IMR-90 (cell line): Measurements from ENCODE around the gene MTMR2. TPM values are rescaled to one million over a fixed set of nuclear protein-coding genes. Genes with fewer than 3 reads are reported as not detected.

Experiments used
- ATAC-seq: fragments of 200-7000 bp; cut with Tn5 transposase; 2 replicates; pipeline ENCODE4 v1.9.1; 2020; ENCODE audit warnings: low read depth, mild to moderate bottlenecking, moderate library complexity
- BruUV-seq: library from RNA; stranded (reverse); fragments of 400-500 nt; replicated peaks from 2 replicates; lab custom pipeline; 2021; lab: Mats Ljungman, UMichigan
- CTCF ChIA-PET: fragments of 300-600 bp; formaldehyde crosslinking; extraction: SDS; loops from one replicate; lab custom pipeline; 2021; ENCODE audit warnings: antibody characterized with exemption; lab: Yijun Ruan, JAX
- POLR2A ChIA-PET: fragments of 300-600 bp; sonication (Branson Sonifier 250); formaldehyde crosslinking; loops from one replicate; lab custom pipeline; 2022; ENCODE audit warnings: antibody characterized with exemption; ENCODE audit not compliant: unreplicated experiment; lab: Charles Lee
- DNase-seq: peaks from one replicate; pipeline ENCODE4 v3.0.0; 2013
- H2AFZ ChIP-seq: replicated peaks from 2 replicates; pipeline ENCODE3; 2013; ENCODE audit warnings: low read length, mild to moderate bottlenecking; ENCODE audit not compliant: poor library complexity
- H2AK5ac ChIP-seq: 2 replicates; pipeline ENCODE4 v1.6.1; 2013; ENCODE audit warnings: low read depth, low read length, inconsistent platforms
- H2AK9ac ChIP-seq: replicated peaks from 2 replicates; pipeline ENCODE3; 2013; ENCODE audit warnings: mild to moderate bottlenecking, low read depth, low read length, moderate library complexity; ENCODE audit not compliant: poor library complexity
- H2BK120ac ChIP-seq: 2 replicates; pipeline ENCODE4 v1.6.1; 2013; ENCODE audit warnings: low read depth, low read length, inconsistent platforms
- H2BK15ac ChIP-seq: 3 replicates; pipeline ENCODE4 v1.6.1; 2013; ENCODE audit warnings: low read depth, low read length, inconsistent platforms
- H2BK20ac ChIP-seq: 2 replicates; pipeline ENCODE4 v1.6.1; 2013; ENCODE audit warnings: low read depth, mild to moderate bottlenecking, inconsistent platforms, low read length, moderate library complexity
- H2BK5ac ChIP-seq: 2 replicates; pipeline ENCODE4 v1.6.1; 2013; ENCODE audit warnings: mild to moderate bottlenecking, low read depth, low read length, inconsistent platforms; ENCODE audit not compliant: poor library complexity, severe bottlenecking
- H3K14ac ChIP-seq: replicated peaks from 2 replicates; pipeline ENCODE4 v1.6.1; 2013; ENCODE audit warnings: low read depth, low read length, inconsistent platforms
- H3K18ac ChIP-seq: 2 replicates; pipeline ENCODE4 v1.6.1; 2013; ENCODE audit warnings: low read depth, low read length, control low read depth
- H3K23ac ChIP-seq: 2 replicates; pipeline ENCODE4 v1.6.1; 2013; ENCODE audit warnings: low read depth, low read length, inconsistent platforms
- H3K27ac ChIP-seq: 2 replicates; pipeline ENCODE4 v1.5.1; 2013; ENCODE audit warnings: mild to moderate bottlenecking, control low read depth, low read length; ENCODE audit not compliant: insufficient read depth
- H3K27me3 ChIP-seq: 2 replicates; pipeline ENCODE4 v1.6.1; 2013; ENCODE audit warnings: low read length; ENCODE audit not compliant: control insufficient read depth, insufficient read depth
- H3K36me3 ChIP-seq: 2 replicates; pipeline ENCODE4 v1.6.1; 2013; ENCODE audit warnings: low read length, mixed read lengths; ENCODE audit not compliant: control insufficient read depth, insufficient read depth
- H3K4ac ChIP-seq: 2 replicates; pipeline ENCODE4 v1.6.1; 2013; ENCODE audit warnings: low read depth, low read length, inconsistent platforms
- H3K4me1 ChIP-seq: 2 replicates; pipeline ENCODE4 v1.6.1; 2013; ENCODE audit warnings: low read length, mixed read lengths; ENCODE audit not compliant: control insufficient read depth, insufficient read depth
- H3K4me2 ChIP-seq: 2 replicates; pipeline ENCODE4 v1.6.1; 2013; ENCODE audit warnings: low read depth, mild to moderate bottlenecking, control low read depth, low read length, moderate library complexity
- H3K4me3 ChIP-seq: 2 replicates; pipeline ENCODE4 v1.5.1; 2013; ENCODE audit warnings: low read depth, mild to moderate bottlenecking, control low read depth, low read length, moderate library complexity; ENCODE audit not compliant: insufficient read depth
- H3K56ac ChIP-seq: 2 replicates; pipeline ENCODE4 v1.6.1; 2013; ENCODE audit warnings: low read length, inconsistent platforms; ENCODE audit not compliant: insufficient read depth; ENCODE audit errors: extremely low read depth
- H3K79me1 ChIP-seq, 2 experiments: 2 replicates each; pipeline ENCODE4 v1.6.1; 2013; ENCODE audit warnings: low read length in 2 of 2, inconsistent platforms in 1 of 2, low read depth in 1 of 2
- H3K9ac ChIP-seq: 2 replicates; pipeline ENCODE4 v1.6.1; 2013; ENCODE audit warnings: low read depth, low read length, control low read depth
- H3K9me1 ChIP-seq: 2 replicates; pipeline ENCODE4 v1.6.1; 2013; ENCODE audit warnings: low read length, inconsistent platforms; ENCODE audit not compliant: insufficient read depth
- H3K9me3 ChIP-seq: 2 replicates; pipeline ENCODE4 v1.6.1; 2013; ENCODE audit warnings: low read length; ENCODE audit not compliant: control insufficient read depth, insufficient read depth
- H4K20me1 ChIP-seq: 2 replicates; pipeline ENCODE4 v1.6.1; 2013; ENCODE audit warnings: low read length, inconsistent platforms; ENCODE audit not compliant: insufficient read depth
- H4K5ac ChIP-seq: 2 replicates; pipeline ENCODE4 v1.6.1; 2013; ENCODE audit warnings: mild to moderate bottlenecking, low read depth, low read length, control low read depth
- H4K8ac ChIP-seq, 2 experiments: 2 replicates each; pipeline ENCODE4 v1.6.1; 2013; ENCODE audit warnings: low read depth in 2 of 2, low read length in 2 of 2, control low read depth in 1 of 2, inconsistent platforms in 1 of 2
- H4K91ac ChIP-seq: 2 replicates; pipeline ENCODE4 v1.6.1; 2013; ENCODE audit warnings: low read depth, low read length, inconsistent platforms; ENCODE audit not compliant: insufficient read depth
- BHLHE40 ChIP-seq: fragments of 150-350 bp; IDR thresholded peaks from 2 replicates; pipeline ENCODE4 v1.6.1; 2016; ENCODE audit warnings: mild to moderate bottlenecking, low read depth, low read length
- CEBPB ChIP-seq: IDR thresholded peaks from 2 replicates; pipeline ENCODE4 v1.6.1; 2012; ENCODE audit warnings: low read depth, low read length, improper control_type of control experiment
- CHD1 ChIP-seq: IDR thresholded peaks from 2 replicates; pipeline ENCODE4 v1.6.1; 2012; ENCODE audit warnings: low read depth, low read length, improper control_type of control experiment
- CTCF ChIP-seq: conservative IDR thresholded peaks from 2 replicates; pipeline ENCODE4 v1.5.1; 2012; ENCODE audit warnings: mild to moderate bottlenecking, low read depth, low read length, improper control_type of control experiment
- FOS ChIP-seq: fragments of 150-350 bp; IDR thresholded peaks from 2 replicates; pipeline ENCODE4 v1.6.1; 2016; ENCODE audit warnings: low read depth, low read length
- MAFK ChIP-seq: IDR thresholded peaks from 2 replicates; pipeline ENCODE4 v1.6.1; 2012; ENCODE audit warnings: low read depth, low read length, improper control_type of control experiment
- MAZ ChIP-seq: IDR thresholded peaks from 2 replicates; pipeline ENCODE4 v1.6.1; 2012; ENCODE audit warnings: low read depth, mild to moderate bottlenecking, low read length, improper control_type of control experiment, moderate library complexity, borderline replicate concordance
- MXI1 ChIP-seq: IDR thresholded peaks from 2 replicates; pipeline ENCODE4 v1.6.1; 2012; ENCODE audit warnings: low read depth, mild to moderate bottlenecking, low read length, moderate library complexity, borderline replicate concordance
- NFE2L2 ChIP-seq: fragments of 150-350 bp; IDR thresholded peaks from 2 replicates; pipeline ENCODE4 v1.6.1; 2016; ENCODE audit warnings: low read depth, mild to moderate bottlenecking, low read length
- POLR2A ChIP-seq: IDR thresholded peaks from 2 replicates; pipeline ENCODE4 v1.6.1; 2012; ENCODE audit warnings: mild to moderate bottlenecking, low read depth, low read length
- RAD21 ChIP-seq: IDR thresholded peaks from 2 replicates; pipeline ENCODE4 v1.6.1; 2012; ENCODE audit warnings: low read length, improper control_type of control experiment
- RCOR1 ChIP-seq: IDR thresholded peaks from 2 replicates; pipeline ENCODE4 v1.6.1; 2012; ENCODE audit warnings: mild to moderate bottlenecking, low read length, improper control_type of control experiment; ENCODE audit not compliant: insufficient replicate concordance
- RFX5 ChIP-seq: IDR thresholded peaks from 2 replicates; pipeline ENCODE4 v1.8.0; 2012; ENCODE audit warnings: low read depth, mild to moderate bottlenecking, low read length, moderate library complexity
- SMC3 ChIP-seq: fragments of 150-350 bp; IDR thresholded peaks from 2 replicates; pipeline ENCODE4 v1.6.1; 2016; ENCODE audit warnings: low read depth, mild to moderate bottlenecking, antibody characterized with exemption, low read length, moderate library complexity
- dilution Hi-C: fragments of 300-500 bp; cut with HindIII; formaldehyde crosslinking; loops from one replicate; pipeline ENCODE4 v1.14.3; 2018; ENCODE audit warnings: low sequenced_read_pairs; ENCODE audit not compliant: unreplicated experiment
- in situ Hi-C: fragments of 300-500 bp; cut with MboI; formaldehyde crosslinking; loops from 3 replicates; pipeline ENCODE4 v1.14.3; 2019; ENCODE audit warnings: low sequenced_read_pairs, inconsistent platforms, mixed read lengths
- intact Hi-C: fragments of 100-400 bp; cut with micrococcal nuclease; formaldehyde crosslinking; loops from 2 replicates; pipeline ENCODE4 v1.10.0; 2022
- polyA plus RNA-seq, 3 experiments: library from polyadenylated mRNA; depleted of rRNA; stranded (reverse); fragments of >200 nt; gene quantifications; 2 replicates each; pipeline ENCODE4 v1.2.3, GENCODE V29; 2012; ENCODE audit warnings: low replicate concordance in 1 of 3
- total RNA-seq: library from RNA; depleted of rRNA; stranded (reverse); fragments of >200 nt; gene quantifications from 2 replicates; pipeline ENCODE4 v1.2.3, GENCODE V29; 2012
- TF ChIP-seq, protein P1 (sequence below): fragments of 150-350 bp; IDR thresholded peaks from 2 replicates; pipeline ENCODE4 v1.6.1; 2016; ENCODE audit warnings: low read depth, mild to moderate bottlenecking, low read length, moderate library complexity, borderline replicate concordance
- TF ChIP-seq, protein P2 (sequence below): fragments of 150-350 bp; IDR thresholded peaks from 2 replicates; pipeline ENCODE4 v1.6.1; 2017; ENCODE audit warnings: mild to moderate bottlenecking, antibody characterized with exemption, low read length, low read depth

MTMR2 gene
- total and polyA plus RNA-seq, 2 of the 4 experiments (the other 2 are of a cell fraction), result 16.6 to 30.6 TPM

DNA sequence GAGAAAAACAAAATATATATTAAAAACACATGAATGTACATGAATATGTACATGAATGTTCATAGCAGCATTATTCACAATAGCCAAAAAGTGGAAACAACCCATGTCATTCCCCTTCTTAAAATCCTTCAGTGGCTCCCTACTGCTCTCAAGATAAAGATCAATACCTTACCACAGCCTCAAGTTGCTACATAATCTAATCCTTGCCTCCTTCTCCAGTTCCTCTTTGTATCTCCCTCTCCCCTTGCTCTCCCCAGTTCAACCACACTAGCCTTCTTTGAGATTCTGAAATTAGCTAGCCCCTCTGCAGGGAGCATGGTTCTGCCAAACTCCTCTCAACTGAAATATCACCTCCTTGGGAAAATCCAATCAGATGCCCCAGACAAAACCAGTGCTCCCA is 28.1 kb downstream of the MTMR2 start:
- no peak overlapping the region for H3K9ac ChIP-seq
- TF ChIP-seq, protein P1, sequence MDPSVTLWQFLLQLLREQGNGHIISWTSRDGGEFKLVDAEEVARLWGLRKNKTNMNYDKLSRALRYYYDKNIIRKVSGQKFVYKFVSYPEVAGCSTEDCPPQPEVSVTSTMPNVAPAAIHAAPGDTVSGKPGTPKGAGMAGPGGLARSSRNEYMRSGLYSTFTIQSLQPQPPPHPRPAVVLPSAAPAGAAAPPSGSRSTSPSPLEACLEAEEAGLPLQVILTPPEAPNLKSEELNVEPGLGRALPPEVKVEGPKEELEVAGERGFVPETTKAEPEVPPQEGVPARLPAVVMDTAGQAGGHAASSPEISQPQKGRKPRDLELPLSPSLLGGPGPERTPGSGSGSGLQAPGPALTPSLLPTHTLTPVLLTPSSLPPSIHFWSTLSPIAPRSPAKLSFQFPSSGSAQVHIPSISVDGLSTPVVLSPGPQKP, result no peak
- TF ChIP-seq MXI1 (no peak), NFE2L2 (no peak), SMC3 (no peak), RCOR1 (no peak), POLR2A (no peak), CHD1 (no peak), CTCF (no peak), CEBPB (no peak), RAD21 (no peak), RFX5 (no peak), BHLHE40 (no peak), FOS (no peak), MAZ (no peak), MAFK (no peak)
- TF ChIP-seq, protein P2, sequence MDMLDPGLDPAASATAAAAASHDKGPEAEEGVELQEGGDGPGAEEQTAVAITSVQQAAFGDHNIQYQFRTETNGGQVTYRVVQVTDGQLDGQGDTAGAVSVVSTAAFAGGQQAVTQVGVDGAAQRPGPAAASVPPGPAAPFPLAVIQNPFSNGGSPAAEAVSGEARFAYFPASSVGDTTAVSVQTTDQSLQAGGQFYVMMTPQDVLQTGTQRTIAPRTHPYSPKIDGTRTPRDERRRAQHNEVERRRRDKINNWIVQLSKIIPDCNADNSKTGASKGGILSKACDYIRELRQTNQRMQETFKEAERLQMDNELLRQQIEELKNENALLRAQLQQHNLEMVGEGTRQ, result no peak
- no peak overlapping the region for H4K8ac ChIP-seq
- no peak overlapping the region for H3K56ac ChIP-seq
- H3K9me1 ChIP-seq, result peaks cover 6% of the 10 kb centered on the region
- no peak overlapping the region for H3K4me3 ChIP-seq
- ChIA-PET POLR2A (no interaction called here), CTCF (no interaction called here)
- H3K27me3 ChIP-seq, result no peaks in the 10 kb centered on the region
- no peak overlapping the region for H4K5ac ChIP-seq
- dilution Hi-C loops, result no loop called here
- no peak overlapping the region for H2AK5ac ChIP-seq
- H3K14ac ChIP-seq, result no peak overlapping the region
- no peak overlapping the region for H2BK5ac ChIP-seq
- H2AFZ ChIP-seq, result no peak overlapping the region
- no peak overlapping the region for H3K4ac ChIP-seq
- peaks cover 9% of the 10 kb centered on the region; the same call in 1 of the 2 replicates for H4K20me1 ChIP-seq
- H3K36me3 ChIP-seq, result no peaks in the 10 kb centered on the region
- no peak overlapping the region for H2BK20ac ChIP-seq
- no peak overlapping the region for H2BK15ac ChIP-seq
- in situ Hi-C loops, result no loop called here
- H3K18ac ChIP-seq, result no peak overlapping the region
- H3K4me1 ChIP-seq, result peaks cover 5% of the 10 kb centered on the region
- H2AK9ac ChIP-seq, result no peak overlapping the region
- no peak for DNase-seq
- no peak overlapping the region for H3K4me2 ChIP-seq
- no peak overlapping the region for H3K27ac ChIP-seq
- intact Hi-C loops, result no loop called here
- no peak overlapping the region for H2BK120ac ChIP-seq
- no peak overlapping the region for H4K91ac ChIP-seq
- no TSS peak for BruUV-seq
- no peaks in the 10 kb centered on the region for H3K9me3 ChIP-seq
- no peak for ATAC-seq
- no peak overlapping the region for H3K23ac ChIP-seq
- peaks cover 37 to 53% of the 10 kb centered on the region in 2 experiments for H3K79me1 ChIP-seq
